ENCODE data around the gene HMG20B.

- TF ChIP-seq CTCF (IDR thresholded peaks at IDR 0.05) (no peak), EZH2phosphoT487 (IDR thresholded peaks at IDR 0.05) (no peak)
Measured at GRCh38 chr19:3554254-3555083, 18.3 kb upstream of the HMG20B start.
